Vagina (tissue), 2 donors: ENCODE measurements around the gene SUGCT. TPM values are rescaled to one million over a fixed set of nuclear protein-coding genes. Genes with fewer than 3 reads are reported as not detected.

Experiments
- DNase-seq, 2 donors: peaks; one replicate each; pipeline ENCODE4 v3.0.0-alpha.2; 2017; ENCODE audit errors: extremely low spot score in 2 of 2
- H3K27ac ChIP-seq: fragments of 200-600 bp; sonication (generic); one replicate; pipeline ENCODE4 v1.5.1; 2019
- H3K27me3 ChIP-seq: fragments of 200-600 bp; sonication (generic); one replicate; pipeline ENCODE4 v1.5.1; 2019
- H3K36me3 ChIP-seq, 2 donors: fragments of 200-600 bp; sonication (generic); one replicate each; pipeline ENCODE4 v1.5.1; 2017 to 2019
- H3K4me1 ChIP-seq: fragments of 200-600 bp; sonication (generic); one replicate; pipeline ENCODE4 v1.5.1; 2019
- H3K4me3 ChIP-seq, 2 donors: fragments of 200-600 bp; sonication (generic); 1 replicate in 1 of 2; 2 replicates in 1 of 2; pipeline ENCODE4 v1.5.1; 2016 to 2019
- H3K9me3 ChIP-seq: fragments of 200-600 bp; sonication (generic); one replicate; pipeline ENCODE4 v1.5.1; 2019
- POLR2A ChIP-seq, 2 donors: fragments of 450-650 bp; IDR thresholded peaks; one replicate each; pipeline ENCODE4 v1.6.1; 2017; ENCODE audit warnings: antibody characterized with exemption in 2 of 2, mild to moderate bottlenecking in 2 of 2, moderate library complexity in 2 of 2
- POLR2AphosphoS5 ChIP-seq, 2 donors: sonication (generic); formaldehyde crosslinking; IDR thresholded peaks; one replicate each; pipeline ENCODE4 v1.9.0; 2017; ENCODE audit warnings: antibody characterized with exemption in 2 of 2, mild to moderate bottlenecking in 2 of 2, low read depth in 1 of 2; ENCODE audit not compliant: insufficient read depth in 1 of 2
- intact Hi-C: fragments of 100-400 bp; cut with DNase I; formaldehyde crosslinking; loops from one replicate; pipeline ENCODE4 v1.15.1; 2023
- total RNA-seq: library from RNA; depleted of rRNA; stranded (reverse); fragments of >200 nt; gene quantifications from one replicate; pipeline ENCODE4 v1.2.3, GENCODE V29; 2016
- TF ChIP-seq, protein P1 (sequence below), 3 experiments: fragments of 450-650 bp in 2 of 3; fragments of 200-600 bp in 1 of 3; sonication (generic) in 1 of 3; IDR thresholded peaks; one replicate each; pipeline ENCODE4 v1.5.1; 2017 to 2019; ENCODE audit warnings: antibody characterized with exemption in 3 of 3, mild to moderate bottlenecking in 2 of 3, moderate library complexity in 2 of 3

The SUGCT gene
- total RNA-seq, 1 donor from 2014 or later, result 2.2 TPM

DNA sequence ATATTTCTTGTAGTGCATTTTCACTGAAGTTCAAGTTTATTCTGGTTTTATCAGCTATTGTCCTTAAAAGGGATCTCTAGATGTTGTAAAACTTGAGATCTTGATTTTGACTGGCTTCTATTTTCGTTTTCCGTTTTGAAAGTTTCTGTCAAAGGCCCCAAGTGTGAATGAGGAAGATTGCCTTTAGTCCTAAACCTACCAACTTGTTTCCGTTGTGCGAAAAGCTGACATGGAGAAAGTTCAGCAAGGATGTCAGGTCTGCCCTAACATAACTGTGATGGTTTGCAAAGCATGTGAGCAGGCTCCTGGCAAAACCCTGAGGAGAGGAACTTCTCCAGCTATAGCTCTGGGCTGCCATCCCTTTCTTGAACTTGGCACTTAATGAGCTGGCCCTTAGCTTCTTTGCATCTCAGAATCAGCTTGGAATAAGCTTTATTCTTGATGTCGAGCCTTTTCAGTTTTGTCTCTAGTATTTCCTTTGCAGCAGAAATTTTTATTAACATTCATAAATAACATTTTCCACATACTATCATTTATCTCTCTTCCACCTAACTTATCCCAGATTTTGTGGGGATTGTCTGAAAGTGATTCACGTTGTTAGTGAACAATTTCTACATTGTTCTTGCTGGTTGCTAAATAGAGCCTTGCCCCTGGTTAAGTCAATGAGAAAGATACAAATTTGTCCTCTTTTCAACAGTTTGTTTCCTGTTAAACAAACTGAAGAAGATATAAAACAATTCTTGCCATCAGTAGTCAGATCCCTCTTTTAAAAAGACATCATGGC is 559.4 kb downstream of the SUGCT start:
- no peaks in the 10 kb centered on the region for H3K27me3 ChIP-seq
- DNase-seq, result no peak
- no peak overlapping the region for H3K4me3 ChIP-seq
- H3K27ac ChIP-seq, result no peak overlapping the region
- intact Hi-C loops, result no loop called here
- H3K4me1 ChIP-seq, result no peaks in the 10 kb centered on the region
- no peaks in the 10 kb centered on the region for H3K9me3 ChIP-seq
- TF ChIP-seq POLR2A (IDR thresholded peaks at IDR 0.05) (no peak), POLR2AphosphoS5 (IDR thresholded peaks at IDR 0.05; ENCODE audit: insufficient read depth in 1 of 2, low read depth in 1 of 2) (no peak)
- TF ChIP-seq, protein P1, sequence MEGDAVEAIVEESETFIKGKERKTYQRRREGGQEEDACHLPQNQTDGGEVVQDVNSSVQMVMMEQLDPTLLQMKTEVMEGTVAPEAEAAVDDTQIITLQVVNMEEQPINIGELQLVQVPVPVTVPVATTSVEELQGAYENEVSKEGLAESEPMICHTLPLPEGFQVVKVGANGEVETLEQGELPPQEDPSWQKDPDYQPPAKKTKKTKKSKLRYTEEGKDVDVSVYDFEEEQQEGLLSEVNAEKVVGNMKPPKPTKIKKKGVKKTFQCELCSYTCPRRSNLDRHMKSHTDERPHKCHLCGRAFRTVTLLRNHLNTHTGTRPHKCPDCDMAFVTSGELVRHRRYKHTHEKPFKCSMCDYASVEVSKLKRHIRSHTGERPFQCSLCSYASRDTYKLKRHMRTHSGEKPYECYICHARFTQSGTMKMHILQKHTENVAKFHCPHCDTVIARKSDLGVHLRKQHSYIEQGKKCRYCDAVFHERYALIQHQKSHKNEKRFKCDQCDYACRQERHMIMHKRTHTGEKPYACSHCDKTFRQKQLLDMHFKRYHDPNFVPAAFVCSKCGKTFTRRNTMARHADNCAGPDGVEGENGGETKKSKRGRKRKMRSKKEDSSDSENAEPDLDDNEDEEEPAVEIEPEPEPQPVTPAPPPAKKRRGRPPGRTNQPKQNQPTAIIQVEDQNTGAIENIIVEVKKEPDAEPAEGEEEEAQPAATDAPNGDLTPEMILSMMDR (IDR thresholded peaks at IDR 0.05), result no peak
- H3K36me3 ChIP-seq, result no peaks in the 10 kb centered on the region

DNA sequence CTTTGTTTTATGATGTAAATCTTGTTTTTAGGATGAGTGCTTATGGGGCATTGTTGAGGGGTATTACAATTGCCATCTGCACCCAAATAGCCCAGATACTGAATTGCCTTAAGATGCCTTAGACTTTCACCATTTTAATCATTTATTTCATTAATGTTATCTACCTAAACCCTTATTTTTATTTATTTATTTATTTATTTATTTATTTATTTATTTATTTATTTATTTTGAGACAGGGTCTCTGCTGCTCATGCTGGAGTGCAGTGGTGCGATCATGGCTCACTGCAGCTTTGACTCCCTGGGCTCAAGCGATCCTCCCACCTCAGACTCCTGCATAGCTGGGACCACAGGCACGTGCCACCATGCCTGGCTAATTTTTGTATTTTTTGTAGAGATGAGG is 560.2 kb downstream of the SUGCT start:
- H3K27me3 ChIP-seq, result no peaks in the 10 kb centered on the region
- TF ChIP-seq POLR2AphosphoS5 (IDR thresholded peaks at IDR 0.05; ENCODE audit: insufficient read depth in 1 of 2, low read depth in 1 of 2), result no peak
- TF ChIP-seq POLR2A (IDR thresholded peaks at IDR 0.05), result no peak
- TF ChIP-seq, protein P1 (IDR thresholded peaks at IDR 0.05), result no peak
- DNase-seq, result no peak
- H3K4me1 ChIP-seq, result no peaks in the 10 kb centered on the region
- no peak overlapping the region for H3K4me3 ChIP-seq
- no peaks in the 10 kb centered on the region for H3K36me3 ChIP-seq
- intact Hi-C loops, result no loop called here
- no peak overlapping the region for H3K27ac ChIP-seq
- H3K9me3 ChIP-seq, result no peaks in the 10 kb centered on the region

DNA sequence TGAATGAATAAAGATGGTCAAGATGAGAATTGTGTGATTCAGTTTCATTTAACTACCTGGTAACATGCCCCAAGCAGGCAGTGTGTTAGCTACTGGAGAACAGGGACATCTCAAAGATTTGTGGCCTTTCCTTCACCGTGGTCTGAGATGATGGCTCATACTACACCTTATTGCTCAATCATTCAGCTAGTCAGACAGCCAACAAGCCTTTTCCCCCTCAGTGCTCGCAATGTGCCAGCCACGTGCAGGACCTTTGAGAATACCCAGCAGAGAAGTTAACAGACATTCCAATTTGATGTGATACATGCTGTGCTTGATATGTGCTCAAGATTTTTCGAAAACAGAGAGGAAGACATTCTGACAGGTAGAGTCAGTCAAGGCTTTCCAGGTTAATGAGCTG is 562.8 kb downstream of the SUGCT start:
- H3K9me3 ChIP-seq, result no peaks in the 10 kb centered on the region
- no peaks in the 10 kb centered on the region for H3K27me3 ChIP-seq
- no peaks in the 10 kb centered on the region for H3K4me1 ChIP-seq
- no peak for DNase-seq
- no peak overlapping the region for H3K4me3 ChIP-seq
- H3K36me3 ChIP-seq, result no peaks in the 10 kb centered on the region
- no peak overlapping the region for H3K27ac ChIP-seq
- intact Hi-C loops, result no loop called here
- TF ChIP-seq, protein P1 (IDR thresholded peaks at IDR 0.05), result no peak
- no peak for TF ChIP-seq POLR2A (IDR thresholded peaks at IDR 0.05)
- no peak for TF ChIP-seq POLR2AphosphoS5 (IDR thresholded peaks at IDR 0.05; ENCODE audit: insufficient read depth in 1 of 2, low read depth in 1 of 2)

DNA sequence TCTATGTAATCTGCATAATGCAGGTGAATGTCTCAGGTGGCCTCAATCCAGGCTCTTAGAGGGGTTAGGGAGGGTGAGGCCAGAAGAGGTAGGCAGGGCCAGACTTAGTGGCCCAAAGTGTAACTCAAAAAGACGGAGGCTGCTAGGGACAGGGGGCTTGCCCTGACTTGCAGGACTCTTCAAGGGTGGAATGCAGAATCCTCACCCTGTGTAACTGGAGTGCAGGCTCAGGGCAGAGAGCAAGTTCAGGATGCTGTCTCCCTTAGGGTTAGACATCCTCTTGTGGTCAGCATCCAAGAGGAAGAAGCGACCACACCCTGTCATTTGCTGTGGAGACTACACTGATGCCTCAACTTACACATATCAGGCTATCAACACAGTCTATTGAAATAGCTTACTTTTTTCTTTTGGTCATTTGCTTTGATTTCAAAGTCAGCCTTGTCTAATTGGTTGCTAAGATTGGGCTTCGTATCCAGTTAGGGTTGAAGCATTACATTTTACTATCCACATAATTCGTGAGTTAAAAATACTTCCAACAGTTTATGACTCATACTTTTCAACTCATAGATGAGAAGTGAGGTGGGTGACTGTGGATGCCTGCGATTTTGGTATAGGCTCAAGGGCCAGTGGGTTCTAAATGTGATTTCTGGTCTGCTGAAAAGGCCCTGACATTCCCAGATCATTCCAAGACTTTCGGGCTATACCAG is 563.6 kb downstream of the SUGCT start:
- TF ChIP-seq POLR2A (IDR thresholded peaks at IDR 0.05), result no peak
- TF ChIP-seq, protein P1 (IDR thresholded peaks at IDR 0.05), result no peak
- TF ChIP-seq POLR2AphosphoS5 (IDR thresholded peaks at IDR 0.05; ENCODE audit: insufficient read depth in 1 of 2, low read depth in 1 of 2), result no peak
- Histone ChIP-seq H3K4me3 (no peak overlapping the region), H3K27ac (no peak overlapping the region), H3K36me3 (no peaks in the 10 kb centered on the region), H3K27me3 (no peaks in the 10 kb centered on the region), H3K9me3 (no peaks in the 10 kb centered on the region), H3K4me1 (no peaks in the 10 kb centered on the region)
- DNase-seq, result no peak
- intact Hi-C loops, result no loop called here

DNA sequence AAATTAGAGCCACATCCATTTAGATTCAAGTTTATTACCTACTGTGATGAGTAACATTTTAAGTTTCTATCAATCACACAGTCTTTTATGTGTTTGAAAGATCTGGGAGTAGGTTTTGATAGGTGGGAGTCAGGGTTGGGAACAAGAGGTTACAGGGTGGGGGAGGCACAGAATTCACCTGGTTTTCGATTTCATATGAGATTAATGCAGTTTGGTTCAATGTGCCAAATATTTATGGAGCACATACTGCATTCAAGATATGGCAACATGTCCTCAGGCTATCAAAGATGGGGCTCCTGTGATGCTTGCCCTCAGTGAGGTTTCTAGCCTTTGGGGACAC is 564.1 kb downstream of the SUGCT start:
- Histone ChIP-seq H3K4me3 (no peak overlapping the region), H3K9me3 (no peaks in the 10 kb centered on the region), H3K36me3 (no peaks in the 10 kb centered on the region), H3K4me1 (no peaks in the 10 kb centered on the region), H3K27ac (no peak overlapping the region), H3K27me3 (no peaks in the 10 kb centered on the region)
- TF ChIP-seq POLR2AphosphoS5 (IDR thresholded peaks at IDR 0.05; ENCODE audit: insufficient read depth in 1 of 2, low read depth in 1 of 2) (no peak), POLR2A (IDR thresholded peaks at IDR 0.05) (no peak)
- TF ChIP-seq, protein P1 (IDR thresholded peaks at IDR 0.05), result no peak
- DNase-seq, result no peak
- intact Hi-C loops, result no loop called here
